HG02798 (cell line): ENCODE measurements around the gene SLC25A21.

Source experiments
- ATAC-seq: cut with Tn5 transposase; IDR thresholded peaks from one replicate; pipeline ENCODE4 v1.9.1; 2021; ENCODE audit warnings: mild to moderate bottlenecking; ENCODE audit not compliant: unreplicated experiment, poor library complexity

Gene SLC25A21

GRCh38 chr14:36659822-36660735 is 512.3 kb downstream of the SLC25A21 start:
- no peak for ATAC-seq

GRCh38 chr14:36659010-36659821 is 513.2 kb downstream of the SLC25A21 start:
- no peak for ATAC-seq

GRCh38 chr14:36658123-36659009 is 514.0 kb downstream of the SLC25A21 start:
- ATAC-seq = no peak

- ATAC-seq = no peak
Observed at GRCh38 chr14:36657399-36658122, 514.8 kb downstream of the SLC25A21 start.

- ATAC-seq = no peak
Observed at GRCh38 chr14:36656687-36657398, 515.6 kb downstream of the SLC25A21 start.

- no peak for ATAC-seq
Observed at GRCh38 chr14:36655963-36656686, 516.3 kb downstream of the SLC25A21 start.

- no peak for ATAC-seq
Observed at GRCh38 chr14:36655571-36655962, 516.8 kb downstream of the SLC25A21 start.

GRCh38 chr14:36654794-36655381 is 517.5 kb downstream of the SLC25A21 start:
- no peak for ATAC-seq

GRCh38 chr14:36653962-36654793 is 518.2 kb downstream of the SLC25A21 start:
- ATAC-seq = no peak

GRCh38 chr14:36653413-36653812 is 519.0 kb downstream of the SLC25A21 start:
- no peak for ATAC-seq

- ATAC-seq = no peak
Observed at GRCh38 chr14:36652542-36653201, 519.7 kb downstream of the SLC25A21 start.

GRCh38 chr14:36649872-36650650 is 522.3 kb downstream of the SLC25A21 start:
- no peak for ATAC-seq

- ATAC-seq = no peak
Observed at GRCh38 chr14:36647824-36648753, 524.3 kb downstream of the SLC25A21 start.

GRCh38 chr14:36647417-36647823 is 525.0 kb downstream of the SLC25A21 start:
- no peak for ATAC-seq
